ENCODE measurements around the gene ME3.

ME3 gene

GRCh38 chr11:86592047-86592591 lies 80.3 kb downstream of the ME3 start:
- Histone ChIP-seq H3K36me3 (ENCODE audit: control insufficient read depth, insufficient read depth, low read length) (no peaks in the 10 kb centered on the region), H3K27ac (ENCODE audit: insufficient read depth, low read length, poor library complexity, severe bottlenecking) (no peak overlapping the region), H3K4me3 (ENCODE audit: insufficient read depth, low read depth, low read length, poor library complexity, severe bottlenecking) (no peak overlapping the region), H3K27me3 (replicated peaks; ENCODE audit: control insufficient read depth, insufficient read depth, low read length, poor library complexity, severe bottlenecking) (no peaks in the 10 kb centered on the region), H3K9me3 (ENCODE audit: control insufficient read depth, low read length) (no peaks in the 10 kb centered on the region), H3K4me1 (ENCODE audit: control insufficient read depth, insufficient read depth, low read length, poor library complexity, severe bottlenecking) (no peaks in the 10 kb centered on the region)
- no peak for DNase-seq

- no peaks in the 10 kb centered on the region for H3K36me3 ChIP-seq (ENCODE audit: control insufficient read depth, insufficient read depth, low read length)
- H3K4me1 ChIP-seq (ENCODE audit: control insufficient read depth, insufficient read depth, low read length, poor library complexity, severe bottlenecking) = no peaks in the 10 kb centered on the region
- no peak for DNase-seq
- H3K27ac ChIP-seq (ENCODE audit: insufficient read depth, low read length, poor library complexity, severe bottlenecking) = no peak overlapping the region
- H3K27me3 ChIP-seq (replicated peaks; ENCODE audit: control insufficient read depth, insufficient read depth, low read length, poor library complexity, severe bottlenecking) = no peaks in the 10 kb centered on the region
- no peak overlapping the region for H3K4me3 ChIP-seq (ENCODE audit: insufficient read depth, low read depth, low read length, poor library complexity, severe bottlenecking)
- no peaks in the 10 kb centered on the region for H3K9me3 ChIP-seq (ENCODE audit: control insufficient read depth, low read length)
Observed at GRCh38 chr11:86591631-86592030, 80.8 kb downstream of the ME3 start.

DNA sequence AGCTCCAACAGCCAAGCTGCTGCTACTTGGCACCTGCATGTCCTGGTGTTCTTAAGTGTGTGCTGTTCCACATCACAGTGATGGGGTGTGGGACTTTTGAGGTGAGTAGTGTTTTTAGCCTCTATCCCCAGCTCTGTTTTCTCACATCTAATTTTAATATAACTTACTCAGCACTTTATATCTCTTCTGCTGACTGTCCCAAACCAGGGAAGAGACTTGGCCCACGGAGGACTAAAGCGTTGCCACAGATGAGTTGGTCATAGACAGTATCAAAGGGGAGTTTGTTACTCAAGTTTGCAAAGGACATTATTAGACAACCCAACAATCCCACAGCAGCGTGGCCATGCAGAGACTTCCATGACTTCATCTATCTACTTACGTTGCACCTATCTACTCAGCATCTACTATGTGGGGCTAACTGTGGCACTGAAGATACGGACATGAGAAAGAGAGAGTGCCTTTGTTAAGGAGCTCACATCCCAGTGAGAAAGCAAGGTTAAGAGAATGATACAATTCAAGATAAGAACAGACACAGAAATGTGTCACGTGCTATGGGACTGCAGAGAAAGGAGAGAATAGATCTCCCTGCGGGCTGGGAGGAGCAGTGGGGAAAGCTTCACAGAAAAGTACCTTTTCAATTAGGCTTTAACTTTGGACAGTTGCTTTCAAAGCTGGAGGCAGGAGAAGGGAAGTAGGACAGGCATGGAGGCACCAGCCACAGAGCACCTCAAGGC lies 82.4 kb downstream of the ME3 start:
- Histone ChIP-seq H3K27ac (ENCODE audit: insufficient read depth, low read length, poor library complexity, severe bottlenecking) (no peak overlapping the region), H3K9me3 (ENCODE audit: control insufficient read depth, low read length) (no peaks in the 10 kb centered on the region), H3K4me1 (ENCODE audit: control insufficient read depth, insufficient read depth, low read length, poor library complexity, severe bottlenecking) (no peaks in the 10 kb centered on the region), H3K4me3 (ENCODE audit: insufficient read depth, low read depth, low read length, poor library complexity, severe bottlenecking) (no peak overlapping the region), H3K27me3 (replicated peaks; ENCODE audit: control insufficient read depth, insufficient read depth, low read length, poor library complexity, severe bottlenecking) (no peaks in the 10 kb centered on the region), H3K36me3 (ENCODE audit: control insufficient read depth, insufficient read depth, low read length) (no peaks in the 10 kb centered on the region)
- DNase-seq = no peak

- Histone ChIP-seq H3K4me1 (ENCODE audit: control insufficient read depth, insufficient read depth, low read length, poor library complexity, severe bottlenecking) (no peaks in the 10 kb centered on the region), H3K27me3 (replicated peaks; ENCODE audit: control insufficient read depth, insufficient read depth, low read length, poor library complexity, severe bottlenecking) (no peaks in the 10 kb centered on the region), H3K36me3 (ENCODE audit: control insufficient read depth, insufficient read depth, low read length) (no peaks in the 10 kb centered on the region), H3K4me3 (ENCODE audit: insufficient read depth, low read depth, low read length, poor library complexity, severe bottlenecking) (no peak overlapping the region), H3K9me3 (ENCODE audit: control insufficient read depth, low read length) (no peaks in the 10 kb centered on the region), H3K27ac (ENCODE audit: insufficient read depth, low read length, poor library complexity, severe bottlenecking) (no peak overlapping the region)
- no peak for DNase-seq
Observed at GRCh38 chr11:86589204-86589603, 83.2 kb downstream of the ME3 start.

DNA sequence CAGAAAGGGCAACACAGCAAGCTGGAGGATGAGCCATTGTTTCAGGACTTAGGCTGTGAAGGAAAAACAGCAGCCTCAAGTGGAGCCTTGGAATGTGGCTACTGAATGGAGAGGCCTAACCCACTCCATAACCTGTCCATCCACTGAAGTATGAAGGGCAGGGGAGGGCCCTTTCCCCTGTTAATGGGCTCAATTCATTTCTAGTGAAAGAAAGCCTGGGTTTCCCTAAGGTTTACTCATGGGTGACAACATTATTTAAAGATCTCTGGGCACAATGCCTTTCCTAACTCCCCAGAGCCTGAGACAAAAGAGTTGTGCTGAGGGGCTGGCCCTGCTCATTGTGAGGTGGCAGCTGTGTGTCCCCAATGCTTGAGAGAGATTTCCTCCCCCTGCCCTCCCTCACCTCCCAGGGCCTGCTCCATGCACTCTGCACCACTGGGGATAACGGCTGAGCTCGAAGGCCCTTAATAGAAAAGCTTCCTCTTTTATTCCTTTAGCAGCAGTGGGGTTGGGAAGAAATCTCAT lies 83.8 kb downstream of the ME3 start:
- Histone ChIP-seq H3K4me1 (ENCODE audit: control insufficient read depth, insufficient read depth, low read length, poor library complexity, severe bottlenecking) (no peaks in the 10 kb centered on the region), H3K36me3 (ENCODE audit: control insufficient read depth, insufficient read depth, low read length) (no peaks in the 10 kb centered on the region), H3K27ac (ENCODE audit: insufficient read depth, low read length, poor library complexity, severe bottlenecking) (no peak overlapping the region), H3K27me3 (replicated peaks; ENCODE audit: control insufficient read depth, insufficient read depth, low read length, poor library complexity, severe bottlenecking) (no peaks in the 10 kb centered on the region), H3K4me3 (ENCODE audit: insufficient read depth, low read depth, low read length, poor library complexity, severe bottlenecking) (no peak overlapping the region), H3K9me3 (ENCODE audit: control insufficient read depth, low read length) (no peaks in the 10 kb centered on the region)
- no peak for DNase-seq

GRCh38 chr11:86587264-86588193 lies 84.9 kb downstream of the ME3 start:
- DNase-seq = no peak
- Histone ChIP-seq H3K9me3 (ENCODE audit: control insufficient read depth, low read length) (no peaks in the 10 kb centered on the region), H3K27ac (ENCODE audit: insufficient read depth, low read length, poor library complexity, severe bottlenecking) (no peak overlapping the region), H3K36me3 (ENCODE audit: control insufficient read depth, insufficient read depth, low read length) (no peaks in the 10 kb centered on the region), H3K27me3 (replicated peaks; ENCODE audit: control insufficient read depth, insufficient read depth, low read length, poor library complexity, severe bottlenecking) (no peaks in the 10 kb centered on the region), H3K4me1 (ENCODE audit: control insufficient read depth, insufficient read depth, low read length, poor library complexity, severe bottlenecking) (no peaks in the 10 kb centered on the region), H3K4me3 (ENCODE audit: insufficient read depth, low read depth, low read length, poor library complexity, severe bottlenecking) (no peak overlapping the region)

GRCh38 chr11:86586307-86586706 lies 86.1 kb downstream of the ME3 start:
- no peak overlapping the region for H3K4me3 ChIP-seq (ENCODE audit: insufficient read depth, low read depth, low read length, poor library complexity, severe bottlenecking)
- no peaks in the 10 kb centered on the region for H3K27me3 ChIP-seq (replicated peaks; ENCODE audit: control insufficient read depth, insufficient read depth, low read length, poor library complexity, severe bottlenecking)

DNA sequence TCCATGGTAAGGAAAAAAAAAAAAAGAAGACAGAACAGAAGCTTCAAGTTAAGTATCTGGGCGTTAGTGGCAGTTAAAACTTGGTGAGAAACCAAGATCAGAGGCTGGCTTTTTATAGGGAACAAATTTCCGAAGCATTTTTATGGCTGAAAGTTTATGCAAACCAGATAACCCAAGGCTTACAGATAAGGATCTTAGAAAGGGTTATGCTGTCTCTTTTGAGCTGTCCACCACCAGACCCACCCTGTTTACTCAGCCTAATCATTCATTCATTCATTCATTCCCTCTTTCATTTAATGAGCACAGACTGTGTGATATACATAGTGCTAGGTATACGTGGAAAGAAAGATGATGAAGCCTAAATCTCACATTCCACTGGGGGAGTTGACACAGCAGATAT lies 89.5 kb downstream of the ME3 start:
- no peaks in the 10 kb centered on the region for H3K27me3 ChIP-seq (replicated peaks; ENCODE audit: control insufficient read depth, insufficient read depth, low read length, poor library complexity, severe bottlenecking)
- H3K4me1 ChIP-seq (ENCODE audit: control insufficient read depth, insufficient read depth, low read length, poor library complexity, severe bottlenecking) = no peaks in the 10 kb centered on the region
- H3K9me3 ChIP-seq (ENCODE audit: control insufficient read depth, low read length) = no peaks in the 10 kb centered on the region
- DNase-seq = no peak
- H3K27ac ChIP-seq (ENCODE audit: insufficient read depth, low read length, poor library complexity, severe bottlenecking) = no peak overlapping the region
- H3K36me3 ChIP-seq (ENCODE audit: control insufficient read depth, insufficient read depth, low read length) = no peaks in the 10 kb centered on the region
- H3K4me3 ChIP-seq (ENCODE audit: insufficient read depth, low read depth, low read length, poor library complexity, severe bottlenecking) = no peak overlapping the region

More at GRCh38 chr11:86586307-86586706, 86.1 kb downstream of the ME3 start:
- Histone ChIP-seq H3K9me3 (ENCODE audit: control insufficient read depth, low read length) (no peaks in the 10 kb centered on the region), H3K4me1 (ENCODE audit: control insufficient read depth, insufficient read depth, low read length, poor library complexity, severe bottlenecking) (no peaks in the 10 kb centered on the region), H3K36me3 (ENCODE audit: control insufficient read depth, insufficient read depth, low read length) (no peaks in the 10 kb centered on the region), H3K27ac (ENCODE audit: insufficient read depth, low read length, poor library complexity, severe bottlenecking) (no peak overlapping the region)
- no peak for DNase-seq

DNA sequence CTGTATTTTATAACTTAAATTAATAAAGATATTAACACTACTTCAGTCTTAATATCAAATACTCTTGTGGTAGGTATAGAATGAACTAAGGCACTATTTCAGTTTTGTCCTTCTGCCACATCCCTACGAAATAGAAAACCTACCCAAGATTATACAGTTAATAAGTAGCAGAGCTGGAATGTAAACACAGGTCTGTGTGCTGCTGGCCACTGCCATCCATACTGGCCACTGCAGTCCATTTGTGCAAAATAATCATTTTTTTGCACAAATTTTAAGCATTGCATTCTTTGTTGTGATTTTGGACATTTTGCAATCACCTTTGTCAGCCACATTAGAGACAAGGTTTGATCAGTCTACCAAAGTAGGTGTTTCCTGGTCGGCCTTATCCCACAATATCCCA lies 91.9 kb downstream of the ME3 start:
- H3K9me3 ChIP-seq (ENCODE audit: control insufficient read depth, low read length) = no peaks in the 10 kb centered on the region
- H3K36me3 ChIP-seq (ENCODE audit: control insufficient read depth, insufficient read depth, low read length) = no peaks in the 10 kb centered on the region
- H3K27ac ChIP-seq (ENCODE audit: insufficient read depth, low read length, poor library complexity, severe bottlenecking) = no peak overlapping the region
- H3K27me3 ChIP-seq (replicated peaks; ENCODE audit: control insufficient read depth, insufficient read depth, low read length, poor library complexity, severe bottlenecking) = no peaks in the 10 kb centered on the region
- no peak for DNase-seq
- no peaks in the 10 kb centered on the region for H3K4me1 ChIP-seq (ENCODE audit: control insufficient read depth, insufficient read depth, low read length, poor library complexity, severe bottlenecking)
- H3K4me3 ChIP-seq (ENCODE audit: insufficient read depth, low read depth, low read length, poor library complexity, severe bottlenecking) = no peak overlapping the region

DNA sequence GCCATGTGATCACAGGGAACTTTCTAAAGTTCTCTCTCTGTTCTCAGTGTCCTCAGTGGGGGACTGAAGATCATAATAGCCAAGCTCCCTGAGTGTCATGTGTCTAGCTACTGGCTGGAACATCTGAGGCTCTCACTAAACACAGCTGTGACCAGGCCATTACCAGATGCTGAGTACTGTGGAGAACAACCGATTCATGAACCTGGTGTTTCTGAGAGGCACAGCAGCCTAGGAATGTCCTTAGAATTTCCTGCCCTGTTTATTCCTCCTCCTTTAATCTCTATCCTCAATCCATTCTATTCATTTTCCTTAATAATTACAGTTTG lies 93.0 kb downstream of the ME3 start:
- no peaks in the 10 kb centered on the region for H3K27me3 ChIP-seq (replicated peaks; ENCODE audit: control insufficient read depth, insufficient read depth, low read length, poor library complexity, severe bottlenecking)
- no peak for DNase-seq
- no peak overlapping the region for H3K27ac ChIP-seq (ENCODE audit: insufficient read depth, low read length, poor library complexity, severe bottlenecking)
- H3K9me3 ChIP-seq (ENCODE audit: control insufficient read depth, low read length) = no peaks in the 10 kb centered on the region
- H3K4me1 ChIP-seq (ENCODE audit: control insufficient read depth, insufficient read depth, low read length, poor library complexity, severe bottlenecking) = no peaks in the 10 kb centered on the region
- no peaks in the 10 kb centered on the region for H3K36me3 ChIP-seq (ENCODE audit: control insufficient read depth, insufficient read depth, low read length)
- H3K4me3 ChIP-seq (ENCODE audit: insufficient read depth, low read depth, low read length, poor library complexity, severe bottlenecking) = no peak overlapping the region
